ENCODE results near the gene HMGCS2. TPM values are rescaled to one million over a fixed set of nuclear protein-coding genes. Genes with fewer than 3 reads are reported as not detected.

Gene HMGCS2
- total and polyA plus RNA-seq, 9 of the 15 experiments (the other 6 are each of a cell fraction or from before 2014, with no cell fraction given), result 0.13 TPM; not detected in 8

DNA sequence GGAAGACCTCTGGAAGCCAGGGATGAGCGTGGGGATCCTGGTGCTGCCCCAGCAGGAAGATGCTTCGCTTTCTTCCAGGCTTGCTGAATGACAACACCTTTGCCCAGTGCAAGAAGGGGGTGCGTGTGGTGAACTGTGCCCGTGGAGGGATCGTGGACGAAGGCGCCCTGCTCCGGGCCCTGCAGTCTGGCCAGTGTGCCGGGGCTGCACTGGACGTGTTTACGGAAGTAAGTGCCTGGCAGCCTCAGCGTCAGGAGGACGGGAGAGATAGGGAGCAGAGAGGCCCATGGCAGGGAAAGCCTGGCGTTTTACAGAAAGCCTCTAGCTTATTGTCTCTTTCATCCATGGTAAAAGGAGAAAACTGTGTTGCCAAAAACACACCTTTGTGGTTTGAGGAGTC is 33.5 kb downstream of the HMGCS2 start:
- in situ Hi-C loops (cut with MboI) (no loop called here), intact Hi-C loops (cut with micrococcal nuclease) (no loop called here)
- DNase-seq (ENCODE audit: extremely low read depth in 1 of 4, low spot score in 3 of 4), result no peak
- FAIRE-seq, result no peak
- no peak for ATAC-seq
- Histone ChIP-seq H3K4me2 (ENCODE audit: insufficient read depth, low read length) (no peak overlapping the region), H2AFZ (ENCODE audit: low read depth, low read length) (no peak overlapping the region), H3K27ac (ENCODE audit: extremely low read depth, low read depth, low read length) (no peak overlapping the region), H3K4me1 (replicated peaks in 1 of 2; ENCODE audit: control insufficient read depth in 2 of 2, insufficient read depth in 2 of 2, low read length in 2 of 2) (peaks cover 11 to 14% of the 10 kb centered on the region in 2 experiments), H3K27me3 (ENCODE audit: control insufficient read depth in 2 of 2, insufficient read depth in 2 of 2, low read length in 2 of 2) (no peaks in the 10 kb centered on the region; a peak in 1 of 5 replicates), H4K20me1 (replicated peaks; ENCODE audit: control insufficient read depth, insufficient read depth, low read length) (peaks cover 57% of the 10 kb centered on the region), H3K4me3 (no peak overlapping the region), H3K36me3 (ENCODE audit: control insufficient read depth, insufficient read depth, low read length) (peaks cover 11% of the 10 kb centered on the region; the same call in 1 of the 3 replicates), H3K9me3 (replicated peaks; ENCODE audit: control insufficient read depth, insufficient read depth, low read depth, low read length) (0 out of 2 replicates have a peak, but pooled peaks cover 6% of the 10 kb centered on the region), H3K9ac (ENCODE audit: insufficient read depth in 1 of 2, low read depth in 2 of 2, low read length in 2 of 2) (no peak overlapping the region), H3K9me1 (ENCODE audit: control insufficient read depth, insufficient read depth, low read length) (peaks cover 9% of the 10 kb centered on the region), H3K79me2 (ENCODE audit: control insufficient read depth, insufficient read depth, low read length) (no peaks in the 10 kb centered on the region)
- CTCF ChIA-PET (ENCODE audit: low intra/inter-chr PET ratio), result no interaction called here
- WGBS (ENCODE audit: insufficient coverage, low coverage, missing lambda C conversion rate), result 64% methylated on average over 13 of the region's 14 CpGs
- no TSS peak for BruUV-seq (replicated peaks)
- no peak for TF ChIP-seq ZNF764 (CRISPR knock-in tag; IDR thresholded peaks at IDR 0.05; ENCODE audit: low read depth)
- TF ChIP-seq, protein P1, sequence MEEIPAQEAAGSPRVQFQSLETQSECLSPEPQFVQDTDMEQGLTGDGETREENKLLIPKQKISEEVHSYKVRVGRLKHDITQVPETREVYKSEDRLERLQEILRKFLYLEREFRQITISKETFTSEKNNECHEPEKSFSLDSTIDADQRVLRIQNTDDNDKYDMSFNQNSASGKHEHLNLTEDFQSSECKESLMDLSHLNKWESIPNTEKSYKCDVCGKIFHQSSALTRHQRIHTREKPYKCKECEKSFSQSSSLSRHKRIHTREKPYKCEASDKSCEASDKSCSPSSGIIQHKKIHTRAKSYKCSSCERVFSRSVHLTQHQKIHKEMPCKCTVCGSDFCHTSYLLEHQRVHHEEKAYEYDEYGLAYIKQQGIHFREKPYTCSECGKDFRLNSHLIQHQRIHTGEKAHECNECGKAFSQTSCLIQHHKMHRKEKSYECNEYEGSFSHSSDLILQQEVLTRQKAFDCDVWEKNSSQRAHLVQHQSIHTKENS (CRISPR knock-in tag; IDR thresholded peaks at IDR 0.05), result no peak
- no peak for TF ChIP-seq FOXM1 (IDR thresholded peaks at IDR 0.05; ENCODE audit: low read depth)
- peak; percentile 29; the same call in 1 of the 2 replicates for TF ChIP-seq FOXM1 (CRISPR knock-in tag; IDR thresholded peaks at IDR 0.05; ENCODE audit: low read depth)
- TF ChIP-seq, protein P2, sequence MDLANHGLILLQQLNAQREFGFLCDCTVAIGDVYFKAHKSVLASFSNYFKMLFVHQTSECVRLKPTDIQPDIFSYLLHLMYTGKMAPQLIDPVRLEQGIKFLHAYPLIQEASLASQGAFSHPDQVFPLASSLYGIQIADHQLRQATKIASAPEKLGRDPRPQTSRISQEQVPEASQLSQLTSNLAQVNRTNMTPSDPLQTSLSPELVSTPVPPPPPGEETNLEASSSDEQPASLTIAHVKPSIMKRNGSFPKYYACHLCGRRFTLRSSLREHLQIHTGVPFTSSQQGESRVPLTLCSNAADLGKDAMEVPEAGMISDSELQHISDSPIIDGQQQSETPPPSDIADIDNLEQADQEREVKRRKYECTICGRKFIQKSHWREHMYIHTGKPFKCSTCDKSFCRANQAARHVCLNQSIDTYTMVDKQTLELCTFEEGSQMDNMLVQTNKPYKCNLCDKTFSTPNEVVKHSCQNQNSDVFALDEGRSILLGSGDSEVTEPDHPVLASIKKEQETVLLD (IDR thresholded peaks at IDR 0.05), result no peak
- TF ChIP-seq POLR2G (IDR thresholded peaks at IDR 0.05; ENCODE audit: low read depth, low read length), result peak; percentile 52; the same call in 1 of the 2 replicates
- no peak for TF ChIP-seq RBBP5 (IDR thresholded peaks at IDR 0.05; ENCODE audit: borderline replicate concordance, insufficient read depth, low read length, poor library complexity, severe bottlenecking)
- POLR2A ChIA-PET, result interaction anchor here (1.2 to 2.3 kb wide), 4 partner anchors 9 to 38 kb away, joined by 4 to 7 read pairs (median 5); partner anchors contain the start of gene PHGDH

All from K562 (cell line).